Activated CD8-positive, alpha-beta memory T cell treated with anti-CD3 and anti-CD28 coated beads, Interleukin-2, amount 50 U/mL, for 1 hour (primary cell): ENCODE measurements around the gene KIR2DL3.
"Not testable (repeated sequence)": the region's sequence is repeated elsewhere in the genome, so short reads cannot be mapped to it uniquely, and the experiment has no call there.

Experiments
- DNase-seq: peaks from one replicate; pipeline ENCODE4 v3.0.0-alpha.2; 2020; ENCODE audit errors: extremely low read depth

The KIR2DL3 gene

GRCh38 chr19:54741950-54742349 is 3.6 kb downstream of the KIR2DL3 start:
- not testable (repeated sequence) for DNase-seq

- DNase-seq, result not testable (repeated sequence)
Observed at GRCh38 chr19:54744080-54744479, 5.8 kb downstream of the KIR2DL3 start.

GRCh38 chr19:54747614-54748322 is 9.5 kb downstream of the KIR2DL3 start:
- DNase-seq, result not testable (repeated sequence)

- DNase-seq, result not testable (repeated sequence)
Observed at GRCh38 chr19:54750276-54750675, 12.0 kb downstream of the KIR2DL3 start.

GRCh38 chr19:54756204-54757110 is 18.1 kb downstream of the KIR2DL3 start:
- not testable (repeated sequence) for DNase-seq

- not testable (repeated sequence) for DNase-seq
Observed at GRCh38 chr19:54758577-54758976, 20.3 kb downstream of the KIR2DL3 start.

- not testable (repeated sequence) for DNase-seq
Observed at GRCh38 chr19:54764219-54764618, 25.9 kb downstream of the KIR2DL3 start.

GRCh38 chr19:54766464-54766863 is 28.2 kb downstream of the KIR2DL3 start:
- not testable (repeated sequence) for DNase-seq

- not testable (repeated sequence) for DNase-seq
Observed at GRCh38 chr19:54769646-54770045, 31.3 kb downstream of the KIR2DL3 start, which contains the start of gene KIR2DL1. Gene KIR2DL1 (plus strand): TSS chr19:54769793. CDS start chr19:54769851, 58 bp downstream.

GRCh38 chr19:54770511-54770910 is 32.2 kb downstream of the KIR2DL3 start:
- DNase-seq, result not testable (repeated sequence)

- DNase-seq, result not testable (repeated sequence)
Observed at GRCh38 chr19:54771018-54771960, 33.0 kb downstream of the KIR2DL3 start.

GRCh38 chr19:54772666-54773065 is 34.4 kb downstream of the KIR2DL3 start:
- not testable (repeated sequence) for DNase-seq

GRCh38 chr19:54775095-54775815 is 36.9 kb downstream of the KIR2DL3 start:
- DNase-seq, result not testable (repeated sequence)

- DNase-seq, result not testable (repeated sequence)
Observed at GRCh38 chr19:54775830-54776229, 37.5 kb downstream of the KIR2DL3 start.

- DNase-seq, result not testable (repeated sequence)
Observed at GRCh38 chr19:54777851-54778250, 39.5 kb downstream of the KIR2DL3 start.

GRCh38 chr19:54778896-54779295 is 40.6 kb downstream of the KIR2DL3 start:
- DNase-seq, result not testable (repeated sequence)

- DNase-seq, result not testable (repeated sequence)
Observed at GRCh38 chr19:54782916-54783315, 44.6 kb downstream of the KIR2DL3 start.

- not testable (repeated sequence) for DNase-seq
Observed at GRCh38 chr19:54786091-54786723, 47.9 kb downstream of the KIR2DL3 start.

- not testable (repeated sequence) for DNase-seq
Observed at GRCh38 chr19:54788154-54788553, 49.8 kb downstream of the KIR2DL3 start.

- no peak for DNase-seq
Observed at GRCh38 chr19:54790711-54791110, 52.4 kb downstream of the KIR2DL3 start.
